ENCODE results near the gene MMS22L. TPM values are rescaled to one million over a fixed set of nuclear protein-coding genes. Genes with fewer than 3 reads are reported as not detected.

Gene MMS22L
- total RNA-seq, 2 experiments from 2014 or later = 34.1 to 34.7 TPM

DNA sequence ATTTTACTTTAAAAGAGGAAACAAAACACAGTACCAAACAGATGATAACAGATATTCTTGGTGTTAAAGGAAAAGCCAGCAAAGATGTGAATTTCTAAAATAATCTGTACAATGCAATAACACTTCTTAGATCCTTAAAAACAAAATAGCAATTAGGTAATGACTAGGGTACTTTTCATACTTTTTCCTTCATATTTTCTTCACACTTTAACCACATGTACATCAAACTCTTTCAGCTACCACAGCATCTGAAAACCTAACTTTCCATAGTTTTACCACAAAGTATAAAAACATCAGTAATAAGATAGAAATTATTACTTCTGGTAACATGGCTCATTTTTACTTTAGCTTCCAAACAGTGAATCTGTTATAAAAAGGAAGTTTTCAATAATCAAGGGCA, 141.3 kb downstream of the MMS22L start:
- H3K27me3 Mint-ChIP-seq = no peaks in the 10 kb centered on the region
- ATAC-seq (no peak), DNase-seq (no peak)
- ChIA-PET POLR2A (interaction anchor here (1.0 kb wide), 1 partner anchor 11 kb away, joined by 3 read pairs; no protein-coding TSS in a partner anchor), CTCF (no interaction called here)
- H3K4me1 Mint-ChIP-seq (ENCODE audit: low read depth) = peaks cover 8% of the 10 kb centered on the region
- TF ChIP-seq, protein P1, sequence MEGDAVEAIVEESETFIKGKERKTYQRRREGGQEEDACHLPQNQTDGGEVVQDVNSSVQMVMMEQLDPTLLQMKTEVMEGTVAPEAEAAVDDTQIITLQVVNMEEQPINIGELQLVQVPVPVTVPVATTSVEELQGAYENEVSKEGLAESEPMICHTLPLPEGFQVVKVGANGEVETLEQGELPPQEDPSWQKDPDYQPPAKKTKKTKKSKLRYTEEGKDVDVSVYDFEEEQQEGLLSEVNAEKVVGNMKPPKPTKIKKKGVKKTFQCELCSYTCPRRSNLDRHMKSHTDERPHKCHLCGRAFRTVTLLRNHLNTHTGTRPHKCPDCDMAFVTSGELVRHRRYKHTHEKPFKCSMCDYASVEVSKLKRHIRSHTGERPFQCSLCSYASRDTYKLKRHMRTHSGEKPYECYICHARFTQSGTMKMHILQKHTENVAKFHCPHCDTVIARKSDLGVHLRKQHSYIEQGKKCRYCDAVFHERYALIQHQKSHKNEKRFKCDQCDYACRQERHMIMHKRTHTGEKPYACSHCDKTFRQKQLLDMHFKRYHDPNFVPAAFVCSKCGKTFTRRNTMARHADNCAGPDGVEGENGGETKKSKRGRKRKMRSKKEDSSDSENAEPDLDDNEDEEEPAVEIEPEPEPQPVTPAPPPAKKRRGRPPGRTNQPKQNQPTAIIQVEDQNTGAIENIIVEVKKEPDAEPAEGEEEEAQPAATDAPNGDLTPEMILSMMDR (IDR thresholded peaks at IDR 0.05) = no peak
- no peak overlapping the region for H3K27ac Mint-ChIP-seq
- peaks cover 10% of the 10 kb centered on the region for H3K36me3 Mint-ChIP-seq (ENCODE audit: low read depth)
- H3K9me3 Mint-ChIP-seq = no peaks in the 10 kb centered on the region
- intact Hi-C loops (cut with micrococcal nuclease) = no loop called here
- H3K4me3 Mint-ChIP-seq = no peak overlapping the region

DNA sequence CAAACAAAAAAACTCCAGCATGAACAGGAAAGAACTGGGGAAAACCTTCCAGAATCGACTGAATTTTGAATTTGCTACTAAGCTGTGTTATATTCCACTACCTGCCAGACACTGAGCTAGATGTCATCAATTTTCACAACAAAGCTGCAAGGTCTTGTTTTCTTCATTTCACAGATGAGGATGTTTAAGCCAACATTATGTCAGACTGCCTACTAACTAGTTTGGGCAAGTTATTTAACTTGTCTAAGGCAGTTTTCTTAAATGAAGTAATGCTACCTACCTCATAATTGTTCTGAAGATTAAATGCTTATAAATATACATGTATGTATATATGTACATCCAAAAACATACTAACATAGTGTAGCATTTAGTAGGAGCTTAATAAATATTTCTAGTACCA, 144.4 kb downstream of the MMS22L start:
- intact Hi-C loops (cut with micrococcal nuclease) = no loop called here
- POLR2A ChIA-PET = no interaction called here
- Mint-ChIP-seq H3K27me3 (no peaks in the 10 kb centered on the region), H3K4me3 (no peak overlapping the region), H3K36me3 (ENCODE audit: low read depth) (peaks cover 2% of the 10 kb centered on the region), H3K27ac (no peak overlapping the region), H3K9me3 (no peaks in the 10 kb centered on the region), H3K4me1 (ENCODE audit: low read depth) (peaks cover 11% of the 10 kb centered on the region)
- DNase-seq (no peak), ATAC-seq (no peak)
- CTCF ChIA-PET = no interaction called here
- TF ChIP-seq, protein P1 (IDR thresholded peaks at IDR 0.05) = no peak

DNA sequence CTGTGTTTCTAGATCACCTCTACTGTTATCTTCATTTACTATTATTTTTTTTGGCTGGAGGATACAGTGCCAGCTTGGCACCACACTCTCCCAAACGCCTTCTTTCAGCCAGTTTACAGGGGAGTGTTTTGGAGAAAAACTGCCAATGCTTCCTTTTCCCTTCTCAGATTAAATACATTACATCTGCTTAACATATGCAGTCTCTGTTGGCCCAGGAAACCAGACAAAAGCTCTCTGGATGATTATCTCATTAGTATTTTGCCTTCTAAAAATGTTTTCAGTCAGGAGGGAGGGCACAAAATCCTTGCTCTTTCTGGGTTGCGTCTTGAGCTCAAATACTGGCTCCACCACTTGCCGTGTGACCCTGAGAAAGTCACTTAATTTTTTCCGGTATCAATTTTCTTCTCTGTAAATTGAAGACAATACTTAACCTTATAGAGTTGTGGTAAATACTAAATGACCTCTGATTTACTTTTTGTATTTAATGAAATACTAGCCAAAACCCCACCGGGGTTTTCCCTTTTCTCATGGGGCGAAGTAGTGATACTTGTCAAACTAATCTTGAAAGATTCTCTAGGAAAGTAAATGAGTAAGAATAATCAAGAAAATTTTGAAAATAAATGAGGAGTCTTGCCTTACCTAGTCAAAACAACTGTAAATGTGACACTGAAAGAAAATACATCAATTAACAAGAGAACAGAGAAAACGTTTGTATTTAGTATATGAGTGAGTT, 146.2 kb downstream of the MMS22L start:
- ATAC-seq (peak; percentile 27), DNase-seq (no peak)
- TF ChIP-seq, protein P1 (IDR thresholded peaks at IDR 0.05) = no peak
- H3K9me3 Mint-ChIP-seq = no peaks in the 10 kb centered on the region
- intact Hi-C loops (cut with micrococcal nuclease) = no loop called here
- no peaks in the 10 kb centered on the region for H3K27me3 Mint-ChIP-seq
- peaks cover 9% of the 10 kb centered on the region for H3K4me1 Mint-ChIP-seq (ENCODE audit: low read depth)
- H3K4me3 Mint-ChIP-seq = no peak overlapping the region
- POLR2A ChIA-PET = no interaction called here
- no peaks in the 10 kb centered on the region for H3K36me3 Mint-ChIP-seq (ENCODE audit: low read depth)
- peak overlapping the region; percentile 28 for H3K27ac Mint-ChIP-seq
- CTCF ChIA-PET = no interaction called here

DNA sequence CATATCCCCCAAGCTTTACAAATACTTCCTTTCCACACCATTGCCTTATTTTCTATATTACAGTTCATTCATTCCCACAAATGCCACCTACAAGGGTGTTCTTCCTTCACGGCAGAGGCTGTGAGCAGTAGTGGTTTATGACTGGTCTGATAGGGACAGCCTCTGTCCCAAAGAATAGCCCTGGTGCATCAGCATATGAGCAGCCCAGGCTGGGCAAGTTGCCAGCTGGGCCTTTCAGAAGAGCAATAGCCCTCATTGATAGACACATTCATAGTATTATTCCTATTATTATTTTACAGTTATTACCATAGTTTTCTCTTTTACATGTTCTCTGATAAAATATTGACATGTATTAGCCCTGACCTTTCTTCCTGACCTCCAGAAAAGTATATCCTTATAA, 149.9 kb downstream of the MMS22L start:
- Mint-ChIP-seq H3K36me3 (ENCODE audit: low read depth) (no peaks in the 10 kb centered on the region), H3K4me3 (no peak overlapping the region), H3K27me3 (no peaks in the 10 kb centered on the region), H3K4me1 (ENCODE audit: low read depth) (peaks cover 6% of the 10 kb centered on the region), H3K9me3 (no peaks in the 10 kb centered on the region), H3K27ac (no peak overlapping the region)
- CTCF ChIA-PET = no interaction called here
- POLR2A ChIA-PET = no interaction called here
- intact Hi-C loops (cut with micrococcal nuclease) = no loop called here
- no peak for DNase-seq
- no peak for ATAC-seq
- TF ChIP-seq, protein P1 (IDR thresholded peaks at IDR 0.05) = no peak

DNA sequence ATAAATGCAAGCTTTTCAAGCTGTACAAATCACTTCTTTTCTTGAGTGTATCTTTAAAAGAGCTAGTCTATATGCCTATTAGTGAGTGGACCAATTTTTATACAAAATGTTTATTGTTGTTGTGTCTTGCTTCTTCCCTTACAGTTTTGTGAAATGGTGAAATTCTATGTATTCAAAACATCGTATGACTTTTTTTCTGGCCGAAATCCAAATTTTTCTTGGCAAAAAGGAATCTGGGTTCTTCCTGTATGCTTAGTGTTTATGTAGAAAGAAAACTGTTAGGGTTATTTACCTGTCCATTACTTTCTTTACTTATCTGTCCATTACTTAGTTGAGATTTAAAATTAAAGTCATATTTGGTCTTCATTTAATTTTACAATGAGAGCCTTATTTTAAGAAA, 153.9 kb downstream of the MMS22L start:
- intact Hi-C loops (cut with micrococcal nuclease) = no loop called here
- ChIA-PET POLR2A (no interaction called here), CTCF (no interaction called here)
- Mint-ChIP-seq H3K4me1 (ENCODE audit: low read depth) (no peaks in the 10 kb centered on the region), H3K9me3 (no peaks in the 10 kb centered on the region), H3K4me3 (no peak overlapping the region), H3K27ac (no peak overlapping the region), H3K27me3 (no peaks in the 10 kb centered on the region), H3K36me3 (ENCODE audit: low read depth) (no peaks in the 10 kb centered on the region)
- no peak for ATAC-seq
- DNase-seq = no peak
- TF ChIP-seq, protein P1 (IDR thresholded peaks at IDR 0.05) = no peak

All from activated CD8-positive, alpha-beta T cell treated with anti-CD3 and anti-CD28 coated beads for 36 hours (primary cell).